HL-60 (cell line): ENCODE results near the gene CYSTM1.

ENCODE experiments used
- CTCF ChIP-seq: IDR thresholded peaks from one replicate; pipeline ENCODE4 v1.5.1; 2011; ENCODE audit warnings: low read length, control low read depth, inconsistent platforms; ENCODE audit not compliant: insufficient read depth
- POLR2AphosphoS5 ChIP-seq: IDR thresholded peaks from 2 replicates; pipeline ENCODE4 v1.6.1; 2012; ENCODE audit warnings: low read depth
- SPI1 ChIP-seq: IDR thresholded peaks from 2 replicates; pipeline ENCODE4 v1.6.1; 2012; ENCODE audit warnings: low read depth, mild to moderate bottlenecking, borderline replicate concordance

DNA sequence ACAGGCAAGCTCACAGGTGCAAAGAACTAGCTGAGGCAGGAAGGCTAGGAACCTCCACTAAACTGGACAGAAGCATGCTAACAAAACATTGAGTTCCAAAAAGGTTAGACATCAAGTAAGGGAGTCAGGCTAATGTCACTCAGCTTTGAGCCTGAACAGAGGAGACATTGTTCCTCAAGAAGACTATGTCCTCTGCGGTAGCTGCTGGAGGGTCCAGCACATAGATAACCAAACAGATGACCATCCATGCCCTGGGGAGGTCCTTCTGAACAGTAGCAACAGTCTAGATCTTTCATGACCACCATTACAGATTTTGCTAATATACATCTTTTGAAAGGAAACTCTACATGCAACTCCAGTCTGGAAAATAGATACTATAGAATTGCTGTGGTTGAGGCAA, 57.7 kb downstream of the CYSTM1 start:
- TF ChIP-seq CTCF (no peak), POLR2AphosphoS5 (no peak), SPI1 (no peak)
